Right lobe of liver (tissue), 6 donors: ENCODE data around the gene ITGA2. TPM values are rescaled to one million over a fixed set of nuclear protein-coding genes. Genes with fewer than 3 reads are reported as not detected.

ENCODE experiments used
- ATAC-seq, 4 donors: fragments of 200-7000 bp; cut with Tn5 transposase; one replicate each; pipeline ENCODE4 v1.9.1; 2020; ENCODE audit warnings: mild to moderate bottlenecking in 4 of 4, moderate library complexity in 4 of 4
- DNase-seq, 3 donors: peaks; one replicate each; pipeline ENCODE4 v3.0.0-alpha.2; 2020
- H3K27ac ChIP-seq, 3 donors: fragments of 200-600 bp; one replicate each; pipeline ENCODE4 v1.8.0; 2022
- H3K27me3 ChIP-seq, 2 donors: fragments of 200-600 bp; one replicate each; pipeline ENCODE4 v1.8.0; 2022
- H3K36me3 ChIP-seq, 4 donors: fragments of 200-600 bp; sonication (generic) in 1 of 4; one replicate each; pipeline versions ENCODE4 v1.5.1 to v1.8.0; 2017 to 2022; ENCODE audit warnings: control low read depth in 1 of 4
- H3K4me1 ChIP-seq, 4 donors: fragments of 200-600 bp; sonication (generic) in 1 of 4; one replicate each; pipeline versions ENCODE4 v1.5.1 to v1.8.0; 2017 to 2022; ENCODE audit warnings: control low read depth in 1 of 4
- H3K4me3 ChIP-seq, 3 donors: fragments of 200-600 bp; one replicate each; pipeline ENCODE4 v1.8.0; 2022
- H3K9me3 ChIP-seq, 4 donors: fragments of 200-600 bp; sonication (generic) in 1 of 4; one replicate each; pipeline versions ENCODE4 v1.5.1 to v1.8.0; 2017 to 2022; ENCODE audit warnings: control low read depth in 1 of 4
- POLR2A ChIP-seq: fragments of 450-650 bp; IDR thresholded peaks from one replicate; pipeline ENCODE4 v1.6.1; 2017; ENCODE audit warnings: antibody characterized with exemption, mild to moderate bottlenecking
- WGBS: methylation state at CpG from one replicate; pipeline ENCODE4 v1.1.6; 2018; ENCODE audit warnings: low coverage, low lambda C conversion rate; ENCODE audit not compliant: insufficient coverage; ENCODE audit errors: missing lambda C conversion rate; 5-methylcytosine and 5-hydroxymethylcytosine counted together
- intact Hi-C, 2 donors: fragments of 100-400 bp; cut with DNase I; formaldehyde crosslinking; loops; one replicate each; pipeline versions ENCODE4 v1.11.2 to v1.14.1; 2022
- total RNA-seq, 6 experiments: library from RNA; depleted of rRNA in 2 of 6; stranded (reverse); fragments of >200 nt in 2 of 6; fragmentation: NEBNext Ultra II Directional in 3 of 6; extraction: Animal tissue kit (Norgen Biotek cat#: 25700) in 3 of 6; gene quantifications; one replicate each; pipeline versions ENCODE4 v1.1.0 to v1.2.4, GENCODE V29; 2016 to 2023
- TF ChIP-seq, protein P1 (sequence below), 4 donors: fragments of 200-600 bp in 3 of 4; fragments of 450-650 bp in 1 of 4; IDR thresholded peaks; one replicate each; pipeline versions ENCODE4 v1.5.1 to v1.8.0; 2016 to 2022; ENCODE audit warnings: antibody characterized with exemption in 4 of 4, mild to moderate bottlenecking in 2 of 4
- donor health status: DM: no; HTN: yes; CAD: no.
- donor health status: DM: no; HTN: no; CAD: no.
- donor health status: DM: no; HTN: no; CAD: no.
- donor health status: DM: no; HTN: yes; CAD: no.
- donor health status: DM: no; HTN: yes; CAD: no.

Gene ITGA2
- total RNA-seq, 6 experiments from 2014 or later: 0.11 to 1.6 (median 0.40) TPM

DNA sequence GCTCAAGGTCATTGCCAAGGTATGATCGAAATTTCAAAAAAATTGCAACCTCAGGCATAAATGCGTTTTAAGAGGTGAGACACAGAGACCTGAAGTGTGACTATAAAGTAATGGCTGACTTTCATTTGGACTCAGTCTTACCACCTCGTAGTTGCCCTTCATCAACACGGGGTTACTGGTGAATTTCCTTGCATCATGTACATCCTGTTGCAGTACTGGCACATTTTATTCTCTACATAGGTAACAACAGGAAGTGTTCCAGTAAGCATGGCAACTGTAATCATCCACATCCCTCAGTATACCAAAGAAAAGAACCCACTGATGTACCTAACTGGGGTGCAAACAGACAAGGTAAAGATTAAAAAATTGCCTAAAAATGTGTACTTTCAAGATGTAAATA lies 91.1 kb downstream of the ITGA2 start:
- WGBS: 54% methylated on average over 4 of the region's 4 CpGs

DNA sequence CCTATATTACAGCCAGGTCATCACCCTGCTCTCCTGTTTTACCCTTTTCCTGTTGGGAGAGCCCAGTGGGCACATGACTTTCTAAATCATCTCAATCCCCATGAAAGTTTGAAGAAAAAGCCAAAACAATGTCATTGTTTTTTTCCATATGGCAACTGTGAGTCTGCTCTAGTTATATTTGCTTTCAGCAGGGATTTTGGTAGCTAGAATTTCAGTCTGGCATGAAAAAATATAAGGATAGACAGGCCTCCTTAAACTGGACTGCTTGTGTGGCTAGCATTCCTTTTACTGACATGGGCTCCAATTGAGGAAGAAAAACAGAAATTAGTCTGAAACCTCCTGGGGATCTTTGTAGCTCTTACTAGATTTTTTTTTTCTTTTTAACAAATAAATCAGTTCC lies 94.8 kb downstream of the ITGA2 start:
- Histone ChIP-seq H3K27ac (no peak overlapping the region), H3K9me3 (no peaks in the 10 kb centered on the region), H3K4me1 (no peaks in the 10 kb centered on the region), H3K36me3 (no peaks in the 10 kb centered on the region), H3K4me3 (no peak overlapping the region), H3K27me3 (no peaks in the 10 kb centered on the region)
- no peak for TF ChIP-seq POLR2A
- TF ChIP-seq, protein P1, sequence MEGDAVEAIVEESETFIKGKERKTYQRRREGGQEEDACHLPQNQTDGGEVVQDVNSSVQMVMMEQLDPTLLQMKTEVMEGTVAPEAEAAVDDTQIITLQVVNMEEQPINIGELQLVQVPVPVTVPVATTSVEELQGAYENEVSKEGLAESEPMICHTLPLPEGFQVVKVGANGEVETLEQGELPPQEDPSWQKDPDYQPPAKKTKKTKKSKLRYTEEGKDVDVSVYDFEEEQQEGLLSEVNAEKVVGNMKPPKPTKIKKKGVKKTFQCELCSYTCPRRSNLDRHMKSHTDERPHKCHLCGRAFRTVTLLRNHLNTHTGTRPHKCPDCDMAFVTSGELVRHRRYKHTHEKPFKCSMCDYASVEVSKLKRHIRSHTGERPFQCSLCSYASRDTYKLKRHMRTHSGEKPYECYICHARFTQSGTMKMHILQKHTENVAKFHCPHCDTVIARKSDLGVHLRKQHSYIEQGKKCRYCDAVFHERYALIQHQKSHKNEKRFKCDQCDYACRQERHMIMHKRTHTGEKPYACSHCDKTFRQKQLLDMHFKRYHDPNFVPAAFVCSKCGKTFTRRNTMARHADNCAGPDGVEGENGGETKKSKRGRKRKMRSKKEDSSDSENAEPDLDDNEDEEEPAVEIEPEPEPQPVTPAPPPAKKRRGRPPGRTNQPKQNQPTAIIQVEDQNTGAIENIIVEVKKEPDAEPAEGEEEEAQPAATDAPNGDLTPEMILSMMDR (IDR thresholded peaks at IDR 0.05): no peak
- ATAC-seq (no peak), DNase-seq (no peak)
- intact Hi-C loops: loop anchor here in 1 of 2 donors (10.0 kb wide), 1 partner anchor 139 kb away; no protein-coding TSS in a partner anchor

More for the DNA sequence above, 91.1 kb downstream of the ITGA2 start:
- H3K9me3 ChIP-seq: no peaks in the 10 kb centered on the region
- intact Hi-C loops: loop anchor here in 1 of 2 donors (10.0 kb wide), 1 partner anchor 135 kb away; no protein-coding TSS in a partner anchor
- H3K27me3 ChIP-seq: no peaks in the 10 kb centered on the region
- TF ChIP-seq POLR2A: no peak
- TF ChIP-seq, protein P1 (IDR thresholded peaks at IDR 0.05): no peak
- H3K27ac ChIP-seq: no peak overlapping the region
- H3K36me3 ChIP-seq: no peaks in the 10 kb centered on the region
- no peak overlapping the region for H3K4me3 ChIP-seq
- no peaks in the 10 kb centered on the region for H3K4me1 ChIP-seq
- ATAC-seq (no peak), DNase-seq (no peak)

DNA sequence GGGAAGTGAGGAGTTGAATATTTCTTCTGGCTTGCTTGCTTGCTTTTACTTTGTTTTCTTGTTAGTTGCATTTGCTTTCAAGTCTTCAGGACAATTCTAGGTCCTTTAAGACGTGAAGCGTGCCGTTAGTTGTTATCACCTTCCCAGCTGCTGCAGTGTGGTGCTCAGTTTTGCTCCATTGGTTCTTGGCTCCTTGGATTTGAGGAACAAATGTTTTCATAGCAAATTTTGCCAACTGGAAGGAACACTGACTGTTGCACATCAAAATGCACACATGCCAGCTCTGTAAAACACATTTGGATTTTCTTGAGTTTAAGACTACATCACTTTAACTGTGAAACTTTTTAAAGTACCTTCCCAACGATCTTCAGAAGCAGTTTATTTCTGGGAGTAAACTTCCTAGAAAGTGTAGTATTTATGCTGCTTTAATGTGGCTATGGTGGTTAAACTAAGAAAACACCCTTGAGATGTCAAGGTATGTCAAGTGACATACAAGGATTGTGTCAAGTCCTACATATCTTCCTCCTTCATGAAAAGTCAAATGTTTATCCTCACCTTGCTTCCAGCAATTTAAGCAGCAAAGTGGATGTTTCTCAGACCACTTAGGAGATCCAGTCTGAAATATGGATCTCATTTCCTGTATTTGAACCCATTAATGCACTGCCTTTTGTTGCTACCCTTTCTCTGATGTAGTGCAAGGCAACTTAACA lies 95.5 kb downstream of the ITGA2 start:
- intact Hi-C loops: loop anchor here in 1 of 2 donors (10.0 kb wide), 1 partner anchor 140 kb away; no protein-coding TSS in a partner anchor
- TF ChIP-seq, protein P1 (IDR thresholded peaks at IDR 0.05): no peak
- no peak for TF ChIP-seq POLR2A
- H3K4me1 ChIP-seq: no peaks in the 10 kb centered on the region
- DNase-seq (no peak), ATAC-seq (no peak)
- no peaks in the 10 kb centered on the region for H3K36me3 ChIP-seq
- H3K9me3 ChIP-seq: no peaks in the 10 kb centered on the region
- 79% methylated on average over 4 of the region's 4 CpGs for WGBS
- no peak overlapping the region for H3K27ac ChIP-seq
- no peaks in the 10 kb centered on the region for H3K27me3 ChIP-seq
- H3K4me3 ChIP-seq: no peak overlapping the region

DNA sequence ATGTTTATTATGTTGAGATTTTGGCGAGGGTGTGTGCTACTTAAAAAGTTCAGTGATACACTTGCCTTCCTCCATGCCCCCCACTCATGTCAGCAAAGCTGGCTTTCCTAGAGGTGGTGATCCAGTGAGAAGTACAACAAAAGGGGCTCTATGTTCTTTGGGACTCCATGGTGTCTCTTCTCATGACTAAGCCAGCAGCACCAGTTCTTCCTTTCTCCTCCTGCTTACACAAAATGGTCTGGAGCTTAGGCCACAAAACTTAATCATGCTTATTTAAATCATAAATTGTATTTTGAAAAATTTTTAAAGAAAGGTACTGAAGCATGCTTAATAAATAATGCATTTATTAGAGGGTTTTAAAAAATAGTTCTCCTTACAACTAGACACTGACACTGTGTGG lies 98.0 kb downstream of the ITGA2 start:
- WGBS: 100% methylated on average over 1 of the region's 1 CpG

More for the DNA sequence above, 98.0 kb downstream of the ITGA2 start:
- Histone ChIP-seq H3K27ac (no peak overlapping the region), H3K4me3 (no peak overlapping the region), H3K36me3 (no peaks in the 10 kb centered on the region), H3K4me1 (no peaks in the 10 kb centered on the region), H3K9me3 (no peaks in the 10 kb centered on the region), H3K27me3 (no peaks in the 10 kb centered on the region)
- no peak for TF ChIP-seq POLR2A
- TF ChIP-seq, protein P1 (IDR thresholded peaks at IDR 0.05): no peak
- ATAC-seq: no peak
- no peak for DNase-seq
- intact Hi-C loops: loop anchor here in 1 of 2 donors (10.0 kb wide), 1 partner anchor 142 kb away; no protein-coding TSS in a partner anchor
